ENCODE data around the gene CCDC178.
"Not testable (repeated sequence)": the region's sequence is repeated elsewhere in the genome, so short reads cannot be mapped to it uniquely, and the experiment has no call there.

CCDC178 gene

DNA sequence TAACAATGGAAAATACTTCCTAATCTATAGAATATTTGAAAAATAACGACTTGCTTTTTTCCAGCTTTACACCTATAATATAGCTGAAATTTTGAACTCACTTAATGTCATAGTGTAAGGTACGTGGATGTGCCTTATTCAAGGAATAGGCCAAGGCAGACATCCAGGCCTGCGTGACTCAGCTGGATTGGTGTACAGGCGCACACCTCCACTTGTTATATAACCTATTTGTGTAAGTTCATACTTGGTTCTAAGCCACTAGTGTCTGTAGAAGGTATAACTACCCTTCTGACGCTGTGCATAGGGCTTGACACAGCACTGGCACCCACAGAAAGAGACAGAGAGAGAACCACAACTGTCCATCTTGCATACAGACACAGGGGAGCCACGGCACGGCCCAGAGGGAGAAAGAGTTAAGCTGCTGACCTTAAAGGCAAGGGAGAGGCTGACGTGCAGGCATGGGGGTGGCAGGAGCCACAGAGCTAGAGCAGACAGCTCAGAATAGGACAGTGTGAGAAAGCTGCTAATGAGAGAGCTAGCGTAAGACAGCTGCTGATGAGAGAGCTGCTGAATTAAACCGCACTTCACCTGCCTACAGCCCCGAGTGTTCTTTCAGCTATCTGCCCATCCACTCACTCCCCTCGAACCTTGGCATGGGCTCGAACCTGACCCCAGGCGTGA, 16.1 kb downstream of the CCDC178 start:
- no peak for TF ChIP-seq CTCF (IDR thresholded peaks at IDR 0.05; ENCODE audit: extremely low read depth, insufficient read depth, missing control alignments)
- in situ Hi-C loops (cut with MboI; ENCODE audit: low pct_unique_long_range_greater_than_20kb, low sequenced_read_pairs, unreplicated experiment) = no loop called here
- no peak for DNase-seq (ENCODE audit: low spot score)

DNA sequence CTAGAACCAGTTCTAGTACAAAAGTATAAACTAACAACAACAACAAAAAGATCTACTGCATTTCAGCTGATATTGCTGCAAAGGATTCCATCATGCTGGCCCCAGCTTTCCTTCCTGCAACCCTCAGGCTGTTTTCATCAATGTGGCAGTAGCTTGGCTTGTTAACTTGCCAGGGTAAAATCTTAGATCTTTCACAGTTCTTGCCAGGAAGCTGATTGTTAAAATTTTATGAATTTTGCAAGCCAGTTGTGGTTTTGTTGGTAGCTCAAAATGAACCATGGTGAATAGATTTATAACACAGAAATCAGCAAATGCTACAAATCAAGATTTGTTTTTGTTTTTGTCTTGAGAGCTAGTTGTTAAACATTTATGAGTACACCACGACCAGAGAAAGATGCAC, 19.3 kb downstream of the CCDC178 start:
- in situ Hi-C loops (cut with MboI; ENCODE audit: low pct_unique_long_range_greater_than_20kb, low sequenced_read_pairs, unreplicated experiment) = no loop called here

GRCh38 chr18:33404244-33404873, 36.2 kb downstream of the CCDC178 start:
- DNase-seq (ENCODE audit: low spot score) = peak; percentile 4
- in situ Hi-C loops (cut with MboI; ENCODE audit: low pct_unique_long_range_greater_than_20kb, low sequenced_read_pairs, unreplicated experiment) = no loop called here
- TF ChIP-seq CTCF (IDR thresholded peaks at IDR 0.05; ENCODE audit: extremely low read depth, insufficient read depth, missing control alignments) = peak; percentile 28

More for the DNA sequence above, 19.3 kb downstream of the CCDC178 start:
- TF ChIP-seq CTCF (IDR thresholded peaks at IDR 0.05; ENCODE audit: extremely low read depth, insufficient read depth, missing control alignments) = no peak
- DNase-seq (ENCODE audit: low spot score) = no peak

GRCh38 chr18:33398939-33399338, 41.6 kb downstream of the CCDC178 start:
- in situ Hi-C loops (cut with MboI; ENCODE audit: low pct_unique_long_range_greater_than_20kb, low sequenced_read_pairs, unreplicated experiment); DNase-seq (ENCODE audit: low spot score): not testable (repeated sequence)

DNA sequence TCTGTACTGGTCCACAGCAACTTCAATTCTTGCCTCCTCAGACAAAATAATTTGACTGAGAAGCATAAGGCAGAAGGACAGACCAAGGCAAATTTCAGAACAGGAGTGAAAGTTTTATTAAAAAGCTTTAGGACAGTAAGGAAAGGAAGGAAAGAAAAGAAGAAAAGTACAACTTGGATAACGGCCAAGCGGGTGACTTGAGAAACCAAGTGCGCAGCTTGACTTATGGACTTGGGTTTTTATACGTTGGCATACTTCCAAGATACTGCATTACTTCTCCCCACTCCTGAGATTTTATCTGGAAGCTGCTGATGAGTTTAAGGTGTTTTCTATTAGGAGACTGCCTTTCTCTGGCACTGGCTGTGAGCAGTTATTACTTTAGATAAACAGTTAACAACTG, 64.7 kb downstream of the CCDC178 start:
- no peak for DNase-seq (ENCODE audit: low spot score)
- in situ Hi-C loops (cut with MboI; ENCODE audit: low pct_unique_long_range_greater_than_20kb, low sequenced_read_pairs, unreplicated experiment) = no loop called here
- no peak for TF ChIP-seq CTCF (IDR thresholded peaks at IDR 0.05; ENCODE audit: extremely low read depth, insufficient read depth, missing control alignments)

DNA sequence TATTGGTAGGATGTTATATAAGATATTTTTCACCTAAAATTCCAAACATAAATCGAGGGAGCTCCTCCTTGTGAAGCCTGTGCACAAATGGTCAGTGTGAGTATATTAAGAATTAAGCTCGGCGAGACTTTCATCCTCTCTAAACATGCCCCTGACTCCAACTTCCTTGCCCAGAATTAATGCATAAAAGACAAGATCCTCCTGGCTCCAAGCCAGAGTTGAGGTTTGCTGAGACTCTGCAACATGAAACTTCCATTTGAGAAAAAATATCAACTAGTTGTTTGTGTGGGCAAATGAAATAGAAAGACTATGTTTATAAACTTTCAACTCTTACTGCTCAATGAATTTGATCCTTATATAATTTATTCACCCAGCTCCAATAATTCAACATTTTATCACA, 68.1 kb downstream of the CCDC178 start:
- no peak for TF ChIP-seq CTCF (IDR thresholded peaks at IDR 0.05; ENCODE audit: extremely low read depth, insufficient read depth, missing control alignments)
- DNase-seq (ENCODE audit: low spot score) = no peak
- in situ Hi-C loops (cut with MboI; ENCODE audit: low pct_unique_long_range_greater_than_20kb, low sequenced_read_pairs, unreplicated experiment) = no loop called here

DNA sequence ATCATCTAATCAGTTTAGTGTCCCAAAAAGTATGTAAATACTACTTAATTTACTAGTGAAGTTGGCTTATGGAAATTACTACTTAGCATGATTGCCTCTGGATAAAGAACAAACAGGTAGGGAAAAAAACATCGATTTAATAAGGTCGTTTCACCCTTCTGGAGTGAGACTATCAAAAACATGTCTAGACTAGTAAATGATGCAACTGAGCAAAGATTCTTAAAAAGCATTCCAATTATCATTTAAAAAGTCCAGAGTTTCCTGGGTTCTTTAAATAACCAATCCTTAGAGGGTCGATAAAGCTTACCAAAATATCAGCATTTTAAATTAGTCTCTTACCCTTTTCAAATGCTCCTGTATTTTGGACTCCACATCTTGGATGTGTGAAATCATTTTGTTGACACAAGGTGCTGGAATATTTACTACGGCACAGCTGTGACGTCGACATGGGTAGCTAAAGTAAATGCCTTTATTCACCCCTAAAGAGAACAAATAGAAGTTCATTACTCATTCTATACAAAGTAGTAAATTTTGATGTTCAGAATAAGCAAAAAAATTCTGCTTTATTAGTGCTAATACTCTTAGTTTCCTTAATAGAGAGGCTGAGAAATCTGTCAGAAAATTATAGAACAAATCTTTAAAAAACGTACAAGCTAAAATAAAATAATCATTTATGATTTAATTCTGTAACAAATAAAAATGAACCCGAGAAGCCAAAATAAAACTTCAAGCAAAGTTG, 70.6 kb downstream of the CCDC178 start:
- no peak for TF ChIP-seq CTCF (IDR thresholded peaks at IDR 0.05; ENCODE audit: extremely low read depth, insufficient read depth, missing control alignments)
- in situ Hi-C loops (cut with MboI; ENCODE audit: low pct_unique_long_range_greater_than_20kb, low sequenced_read_pairs, unreplicated experiment) = no loop called here
- no peak for DNase-seq (ENCODE audit: low spot score)

All from GM13977 (cell line).